GM21381 (cell line): ENCODE data around the gene ZNF280B.
"Not testable (repeated sequence)": the region's sequence is repeated elsewhere in the genome, so short reads cannot be mapped to it uniquely, and the experiment has no call there.

Experiments
- ATAC-seq: cut with Tn5 transposase; IDR thresholded peaks from one replicate; pipeline ENCODE4 v1.9.1; 2021; ENCODE audit warnings: mild to moderate bottlenecking, moderate library complexity; ENCODE audit not compliant: unreplicated experiment

ZNF280B gene

GRCh38 chr22:22465782-22466181 lies 42.8 kb downstream of the ZNF280B start:
- no peak for ATAC-seq

DNA sequence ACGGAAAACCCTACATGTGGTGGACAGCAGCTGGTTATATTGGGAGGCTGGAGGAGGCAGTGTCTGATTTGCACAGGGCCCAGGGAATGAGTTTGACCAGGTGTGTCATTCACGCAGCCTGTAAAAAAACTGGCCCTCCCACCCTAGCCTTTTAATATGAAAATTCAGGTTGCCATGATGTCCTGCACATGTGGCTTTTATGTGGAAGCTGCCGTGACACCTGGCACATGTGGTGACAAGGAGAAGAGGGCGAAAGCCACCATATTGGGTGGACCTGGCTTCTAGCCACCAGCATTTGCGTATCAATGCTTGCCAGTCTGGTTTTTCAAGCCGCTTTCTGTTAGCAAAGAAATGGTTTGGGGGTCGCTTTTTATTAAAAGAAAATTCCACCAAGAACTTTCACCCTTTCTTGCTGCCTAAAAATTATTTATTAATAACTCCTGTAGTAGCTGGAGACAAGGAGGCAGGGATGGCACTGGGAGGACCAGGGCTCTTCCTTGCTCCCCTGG lies 43.4 kb downstream of the ZNF280B start:
- ATAC-seq, result no peak

DNA sequence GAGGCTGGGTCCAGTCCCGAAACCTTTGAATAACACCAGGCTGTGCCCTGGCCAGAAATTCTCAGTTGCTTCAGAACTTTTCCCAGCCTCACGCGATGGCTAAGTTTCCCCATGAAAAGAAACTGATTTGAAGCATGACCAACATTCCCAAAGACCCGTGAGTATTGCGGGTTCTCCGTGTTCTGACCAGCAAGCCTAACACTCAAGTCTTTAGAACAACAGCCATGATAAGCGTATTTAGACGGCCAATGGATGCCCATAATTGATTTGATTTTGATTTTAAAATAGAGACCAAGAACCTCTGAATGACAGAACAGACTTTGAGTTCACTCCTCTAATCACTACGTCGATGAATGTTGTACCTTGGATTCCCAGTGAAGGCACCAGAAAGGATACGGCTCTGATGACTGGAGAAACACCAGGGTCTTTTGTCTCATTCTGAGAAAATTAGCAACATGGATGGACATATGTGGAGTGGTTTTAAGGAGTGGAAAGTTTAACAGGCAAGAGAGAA lies 43.9 kb downstream of the ZNF280B start:
- no peak for ATAC-seq

DNA sequence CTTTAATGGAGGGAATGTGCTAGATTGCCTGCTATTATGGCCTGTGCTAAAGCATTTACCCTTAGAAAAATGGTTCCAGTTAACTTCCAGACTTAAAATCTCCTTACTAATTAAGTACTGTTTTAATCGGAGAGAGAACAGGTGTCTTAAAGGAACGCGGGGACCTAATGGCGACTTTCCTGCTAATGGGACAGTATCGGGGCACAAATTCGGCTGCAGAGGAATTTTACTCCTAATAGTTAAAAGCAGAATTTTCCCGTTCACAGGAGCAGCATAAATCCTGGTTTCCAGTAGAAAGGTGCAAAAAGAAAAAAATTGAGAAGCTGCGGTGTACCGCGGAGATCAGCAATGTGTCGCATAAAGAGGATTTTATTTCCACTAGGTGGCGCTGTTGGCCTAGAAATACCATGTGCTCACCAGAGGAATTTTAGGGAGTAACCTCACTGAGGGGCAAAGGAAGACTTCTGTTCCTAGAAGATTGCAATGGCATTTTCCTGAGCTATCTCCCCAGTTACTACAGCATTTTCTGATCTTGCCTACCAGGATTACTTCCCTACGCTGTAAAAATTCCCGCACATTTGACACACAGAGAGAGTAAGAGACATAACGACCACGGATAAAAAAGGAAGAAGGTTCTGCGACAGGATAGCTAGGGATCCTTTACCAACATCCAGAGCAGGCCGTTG lies 44.5 kb downstream of the ZNF280B start:
- no peak for ATAC-seq

DNA sequence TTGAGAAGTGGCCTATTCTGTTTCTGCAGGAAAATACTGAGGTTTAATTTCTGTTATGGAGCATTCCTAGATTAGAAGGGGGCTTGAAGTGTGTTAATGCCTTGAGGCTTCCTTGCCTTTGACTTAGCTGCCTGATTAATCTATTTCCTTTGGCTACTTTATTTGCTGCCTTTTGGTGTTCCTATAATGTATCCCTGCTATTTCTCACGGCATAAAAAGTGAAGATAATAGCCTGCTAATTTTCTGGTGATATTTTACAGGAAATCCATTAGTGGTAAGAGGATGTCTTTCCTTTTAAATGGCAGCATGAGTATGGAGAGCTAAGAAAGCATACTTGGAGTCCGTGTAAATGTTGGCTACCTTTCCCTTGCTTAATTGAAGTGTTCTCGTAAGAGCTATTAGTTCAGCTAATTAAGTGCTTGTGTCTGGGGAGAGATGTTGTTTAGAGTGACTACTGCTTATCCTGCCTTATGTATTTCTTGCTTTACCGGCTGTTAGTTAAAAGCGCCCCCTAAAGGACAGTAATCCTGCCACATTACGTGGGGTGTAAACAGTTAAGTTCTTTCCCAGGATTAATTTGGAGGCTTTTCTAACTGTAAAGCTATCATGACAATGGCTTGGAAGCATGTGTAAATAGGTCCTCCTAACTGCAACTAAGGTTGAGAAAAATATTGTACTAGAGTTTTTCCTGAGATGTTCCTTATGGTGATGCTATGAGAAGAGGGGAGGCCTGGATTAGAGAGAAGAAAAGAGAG lies 45.6 kb downstream of the ZNF280B start:
- ATAC-seq, result no peak

- ATAC-seq, result no peak
Observed at GRCh38 chr22:22461583-22461982, 47.0 kb downstream of the ZNF280B start.

- no peak for ATAC-seq
Observed at GRCh38 chr22:22461111-22461510, 47.4 kb downstream of the ZNF280B start.

DNA sequence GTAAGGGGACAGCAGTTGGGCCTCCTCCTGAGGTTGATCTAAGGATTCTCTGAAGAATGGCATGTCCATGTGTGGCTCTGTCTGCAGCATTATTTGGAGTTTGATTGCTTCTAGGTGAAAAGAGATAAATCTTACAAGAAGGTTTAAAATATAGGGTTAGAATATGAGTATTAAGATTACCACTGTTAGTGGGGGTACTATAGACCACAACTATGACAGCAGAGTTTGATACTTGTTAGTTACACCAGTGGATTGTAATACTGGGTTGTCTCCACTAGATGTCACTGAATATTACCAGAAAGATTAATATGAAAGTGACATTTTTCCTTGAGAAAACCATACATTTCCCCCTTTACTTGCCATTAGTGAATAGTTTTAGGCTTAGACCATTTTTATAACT lies 47.9 kb downstream of the ZNF280B start:
- no peak for ATAC-seq

DNA sequence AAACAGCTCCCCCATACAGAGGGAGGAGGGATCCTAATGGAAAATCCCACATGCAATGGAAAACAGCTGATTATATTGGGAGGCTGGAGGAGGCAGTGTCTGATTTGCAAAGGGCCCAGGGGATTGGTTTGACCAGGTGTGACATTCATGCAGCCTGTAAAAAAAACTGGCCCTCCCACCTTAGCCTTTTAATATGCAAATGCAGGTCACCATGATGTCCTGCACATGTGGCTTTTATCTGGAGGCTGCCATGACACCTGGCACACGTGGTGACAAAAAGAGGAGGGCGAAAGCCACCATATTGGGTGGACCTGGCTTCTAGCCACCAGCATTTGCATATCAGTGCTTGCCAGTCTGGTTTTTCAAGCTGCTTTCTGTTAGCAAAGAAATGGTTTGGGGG lies 48.5 kb downstream of the ZNF280B start:
- no peak for ATAC-seq

DNA sequence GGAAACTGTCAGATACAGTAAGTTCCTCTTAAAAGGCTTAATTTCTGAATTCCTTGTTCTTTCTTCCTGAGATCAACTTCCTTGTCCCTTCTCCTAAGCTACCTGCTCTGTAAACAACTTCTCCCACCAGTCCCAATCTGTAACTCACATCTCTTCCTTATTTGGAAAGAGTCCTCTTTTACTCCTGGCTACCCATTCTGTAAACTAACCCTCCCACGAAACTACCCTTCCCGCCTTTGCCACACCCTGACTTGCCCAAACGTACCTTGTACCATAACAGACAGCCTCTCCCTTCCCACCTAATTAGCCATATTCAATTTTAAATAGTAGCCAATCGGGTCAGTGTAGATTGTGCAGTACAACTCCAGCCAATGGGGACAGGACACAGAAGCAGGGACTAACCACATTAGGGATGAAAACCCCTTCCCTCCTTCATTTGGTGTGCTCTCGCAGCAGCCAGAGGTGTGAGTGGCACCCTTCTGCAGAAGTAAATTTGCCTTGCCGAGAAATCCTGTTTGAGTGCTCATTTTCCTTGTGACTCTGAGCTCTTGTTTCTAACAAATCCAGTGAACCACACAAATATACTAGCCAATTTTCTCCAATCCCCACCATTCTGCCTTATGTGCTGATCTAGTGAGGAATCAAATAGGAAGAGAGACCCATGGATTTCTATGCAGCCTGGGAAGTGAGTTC lies 49.5 kb downstream of the ZNF280B start:
- no peak for ATAC-seq

DNA sequence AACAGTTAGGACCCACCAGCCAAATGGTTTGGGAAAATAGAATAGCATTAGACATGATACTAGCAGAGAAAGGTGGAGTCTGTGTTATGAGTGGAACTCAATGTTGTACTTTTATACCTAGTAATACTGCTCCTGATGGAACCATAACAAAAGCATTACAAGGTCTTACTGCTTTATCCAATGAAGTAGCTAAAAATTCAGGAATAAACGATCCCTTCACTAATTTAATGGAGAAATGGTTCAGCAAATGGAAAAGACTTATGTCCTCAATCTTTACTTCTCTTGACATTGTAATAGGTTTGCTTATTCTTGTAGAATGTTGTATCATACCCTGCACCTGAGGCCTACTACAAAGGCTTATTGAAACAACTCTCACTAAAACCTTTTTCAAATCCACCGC lies 50.2 kb downstream of the ZNF280B start:
- no peak for ATAC-seq

DNA sequence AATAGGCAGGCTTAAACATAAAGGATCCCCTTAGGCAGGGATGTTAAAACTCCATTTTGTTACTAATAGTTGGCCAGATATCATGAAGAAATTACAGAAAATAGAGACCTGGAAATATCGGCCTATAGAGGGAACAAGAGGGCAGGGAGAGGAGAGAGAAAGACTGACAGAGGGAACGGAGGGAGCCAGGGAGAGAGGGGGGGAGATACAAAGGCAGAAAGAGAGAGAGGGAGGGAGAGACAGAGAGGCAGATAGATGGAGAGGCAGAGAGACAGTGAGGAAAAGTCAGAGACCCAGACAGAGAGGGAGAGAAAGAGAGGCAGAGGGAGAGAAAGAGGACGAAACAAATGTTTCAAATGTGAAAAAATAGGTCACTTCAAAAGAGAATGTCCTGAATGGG lies 53.5 kb downstream of the ZNF280B start:
- no peak for ATAC-seq

GRCh38 chr22:22452996-22453686 lies 55.4 kb downstream of the ZNF280B start:
- no peak for ATAC-seq

DNA sequence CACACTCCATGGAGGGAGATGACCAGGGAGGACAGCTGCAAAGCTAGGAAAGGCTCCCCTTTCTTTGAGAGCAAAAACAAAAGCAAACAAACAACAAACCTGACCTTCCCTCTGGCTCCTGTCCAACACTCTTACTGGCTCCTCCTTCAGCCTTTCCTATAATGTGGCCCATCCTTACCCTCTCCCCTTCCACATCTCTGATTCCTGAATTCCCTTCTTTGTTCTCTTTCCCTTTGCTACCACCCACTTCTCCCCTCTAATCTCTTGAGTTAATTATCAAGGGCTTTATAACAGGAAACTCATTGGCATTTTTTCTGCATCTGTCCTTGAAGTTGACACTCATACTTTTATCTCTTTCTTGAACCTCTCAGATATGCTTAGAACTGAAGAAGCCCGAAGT lies 56.3 kb downstream of the ZNF280B start:
- ATAC-seq, result no peak

DNA sequence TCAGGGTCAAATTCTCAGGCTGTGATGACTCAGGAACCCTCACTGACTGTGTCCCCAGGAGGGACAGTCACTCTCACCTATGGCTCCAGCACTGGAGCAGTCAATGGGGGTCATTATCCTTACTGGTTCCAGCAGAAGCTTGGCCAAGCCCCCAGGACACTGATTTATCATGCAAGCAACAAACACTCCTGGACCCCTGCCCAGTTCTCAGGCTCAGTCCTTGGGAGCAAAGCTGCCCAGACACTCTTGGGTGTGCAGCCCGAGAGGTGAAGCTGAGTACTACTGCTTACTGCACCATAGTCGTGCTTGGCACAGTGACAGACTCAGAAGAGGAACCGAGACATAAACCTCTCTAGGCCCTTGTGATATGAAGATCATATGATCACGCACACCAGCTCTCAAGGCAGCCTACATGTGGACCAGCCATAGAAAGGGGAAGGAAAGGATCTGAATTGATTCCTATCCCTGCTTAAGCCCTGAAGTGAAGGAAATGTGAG lies 58.2 kb downstream of the ZNF280B start:
- ATAC-seq, result peak; percentile 90

DNA sequence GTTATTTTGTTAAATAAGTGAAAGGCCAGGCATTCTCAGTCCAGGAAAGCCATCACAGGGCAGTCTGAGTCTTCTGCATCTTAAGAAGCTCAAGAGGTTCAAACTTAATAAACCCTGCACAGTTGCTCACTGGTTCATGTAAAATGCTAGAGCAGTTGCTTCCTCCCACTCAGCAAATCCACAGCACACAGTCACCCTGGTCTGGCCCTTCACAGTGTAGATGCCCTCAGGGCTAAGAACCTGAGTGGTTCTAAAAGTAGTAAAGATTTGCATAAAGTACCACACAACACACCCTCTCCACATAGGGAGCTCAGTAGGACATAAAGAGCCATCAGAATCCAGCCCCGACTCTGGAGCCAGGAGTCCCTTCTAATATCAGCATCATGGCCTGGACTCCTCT lies 58.7 kb downstream of the ZNF280B start:
- ATAC-seq, result peak; percentile 13

DNA sequence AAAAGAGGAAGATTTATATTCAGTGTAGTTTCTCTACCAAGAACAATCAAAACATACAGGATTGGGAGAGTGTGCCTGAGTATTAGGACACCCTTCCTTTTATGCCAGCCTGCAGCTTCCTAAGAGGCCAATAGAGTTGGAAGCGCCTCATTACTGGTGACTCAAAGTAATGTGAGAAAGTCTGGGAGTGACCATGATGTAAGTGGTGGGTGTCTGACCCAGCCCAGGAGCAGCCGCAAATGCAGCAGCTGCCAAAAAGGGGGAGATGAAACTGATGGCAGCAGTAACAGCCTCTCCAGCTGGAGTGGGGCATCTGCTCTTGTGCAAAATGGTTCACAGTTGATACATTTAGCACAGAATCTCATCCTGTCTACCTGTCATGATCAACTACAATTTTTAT lies 62.0 kb downstream of the ZNF280B start:
- ATAC-seq, result no peak

GRCh38 chr22:22444007-22444589 lies 64.4 kb downstream of the ZNF280B start:
- ATAC-seq, result not testable (repeated sequence)

GRCh38 chr22:22442928-22443709 lies 65.4 kb downstream of the ZNF280B start:
- no peak for ATAC-seq

DNA sequence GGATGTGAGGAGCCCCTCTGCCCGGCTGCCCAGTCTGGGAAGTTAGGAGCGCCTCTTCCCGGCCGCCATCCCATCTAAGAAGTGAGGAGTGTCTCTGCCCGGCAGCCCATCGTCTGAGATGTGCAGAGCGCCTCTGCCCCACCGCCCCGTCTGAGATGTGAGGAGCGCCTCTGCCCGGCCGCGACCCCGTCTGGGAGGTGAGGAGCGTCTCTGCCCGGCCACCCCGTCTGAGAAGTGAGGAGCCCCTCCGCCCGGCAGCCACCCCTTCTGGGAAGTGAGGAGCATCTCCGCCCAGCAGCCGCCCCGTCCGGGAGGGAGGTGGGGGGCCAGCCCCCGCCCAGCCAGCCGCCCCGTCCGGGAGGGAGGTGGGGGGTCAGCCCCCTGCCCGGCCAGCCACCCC lies 66.9 kb downstream of the ZNF280B start:
- ATAC-seq, result not testable (repeated sequence)
